ENCODE data around the gene FPR1.

The FPR1 gene

GRCh38 chr19:51788029-51788428 is 36.4 kb upstream of the FPR1 start:
- no peak for DNase-seq (ENCODE audit: extremely low spot score)
- CTCF ChIA-PET: no interaction called here
- POLR2A ChIA-PET: no interaction called here
- TF ChIP-seq SUZ12 (IDR thresholded peaks at IDR 0.05) (no peak), HDGF (IDR thresholded peaks at IDR 0.05; ENCODE audit: borderline replicate concordance) (no peak), TARDBP (IDR thresholded peaks at IDR 0.05) (no peak)

GRCh38 chr19:51786646-51787494 is 35.2 kb upstream of the FPR1 start:
- POLR2A ChIA-PET: no interaction called here
- DNase-seq (ENCODE audit: extremely low spot score): no peak
- TF ChIP-seq FOXA1 (IDR thresholded peaks at IDR 0.05) (no peak), ELF4 (IDR thresholded peaks at IDR 0.05) (no peak), L3MBTL2 (conservative IDR thresholded peaks at IDR 0.05) (no peak), PKNOX1 (IDR thresholded peaks at IDR 0.05) (no peak), ARNT (IDR thresholded peaks at IDR 0.05) (no peak), FOXM1 (IDR thresholded peaks at IDR 0.05; ENCODE audit: borderline replicate concordance) (no peak), TARDBP (IDR thresholded peaks at IDR 0.05) (no peak), LEF1 (IDR thresholded peaks at IDR 0.05; ENCODE audit: borderline replicate concordance) (no peak)
- CTCF ChIA-PET: no interaction called here

- no peak for DNase-seq (ENCODE audit: extremely low spot score)
- no peak for TF ChIP-seq BHLHE40 (IDR thresholded peaks at IDR 0.05; ENCODE audit: borderline replicate concordance)
- no peak for TF ChIP-seq ARNT (IDR thresholded peaks at IDR 0.05)
- TF ChIP-seq NFRKB (IDR thresholded peaks at IDR 0.05): no peak
- TF ChIP-seq TARDBP (IDR thresholded peaks at IDR 0.05): no peak
- TF ChIP-seq ELF4 (IDR thresholded peaks at IDR 0.05): no peak
- TF ChIP-seq HDGF (IDR thresholded peaks at IDR 0.05; ENCODE audit: borderline replicate concordance): no peak
- ChIA-PET POLR2A (no interaction called here), CTCF (no interaction called here)
These were observed 33.4 kb upstream of the FPR1 start for GRCh38 chr19:51784922-51785690.

- no peak for DNase-seq (ENCODE audit: extremely low spot score)
- TF ChIP-seq TARDBP (IDR thresholded peaks at IDR 0.05) (no peak), BHLHE40 (IDR thresholded peaks at IDR 0.05; ENCODE audit: borderline replicate concordance) (no peak), HDGF (IDR thresholded peaks at IDR 0.05; ENCODE audit: borderline replicate concordance) (no peak), ARNT (IDR thresholded peaks at IDR 0.05) (no peak), PKNOX1 (IDR thresholded peaks at IDR 0.05) (no peak), NFRKB (IDR thresholded peaks at IDR 0.05) (no peak), FOXA1 (IDR thresholded peaks at IDR 0.05) (no peak), SUZ12 (IDR thresholded peaks at IDR 0.05) (no peak)
- POLR2A ChIA-PET: interaction anchor here (0.7 kb wide), 1 partner anchor 258 kb away, joined by 3 read pairs; no protein-coding TSS in a partner anchor
- CTCF ChIA-PET: no interaction called here
These were observed 32.6 kb upstream of the FPR1 start for GRCh38 chr19:51784109-51784785.

GRCh38 chr19:51783372-51783771 is 31.7 kb upstream of the FPR1 start:
- ChIA-PET CTCF (no interaction called here), POLR2A (no interaction called here)
- DNase-seq (ENCODE audit: extremely low spot score): no peak
- no peak for TF ChIP-seq ARNT (IDR thresholded peaks at IDR 0.05)
- TF ChIP-seq NFRKB (IDR thresholded peaks at IDR 0.05): no peak
- no peak for TF ChIP-seq FOXM1 (IDR thresholded peaks at IDR 0.05; ENCODE audit: borderline replicate concordance)
- no peak for TF ChIP-seq HDGF (IDR thresholded peaks at IDR 0.05; ENCODE audit: borderline replicate concordance)
- TF ChIP-seq FOXK2 (IDR thresholded peaks at IDR 0.05): no peak
- no peak for TF ChIP-seq FOXA1 (IDR thresholded peaks at IDR 0.05)
- no peak for TF ChIP-seq SUZ12 (IDR thresholded peaks at IDR 0.05)
- TF ChIP-seq ELF4 (IDR thresholded peaks at IDR 0.05): no peak
- no peak for TF ChIP-seq LEF1 (IDR thresholded peaks at IDR 0.05; ENCODE audit: borderline replicate concordance)
- no peak for TF ChIP-seq TARDBP (IDR thresholded peaks at IDR 0.05)
- TF ChIP-seq BHLHE40 (IDR thresholded peaks at IDR 0.05; ENCODE audit: borderline replicate concordance): no peak

GRCh38 chr19:51781999-51782398 is 30.3 kb upstream of the FPR1 start:
- CTCF ChIA-PET: no interaction called here
- no peak for DNase-seq (ENCODE audit: extremely low spot score)
- POLR2A ChIA-PET: no interaction called here
- TF ChIP-seq ARNT (IDR thresholded peaks at IDR 0.05) (no peak), SUZ12 (IDR thresholded peaks at IDR 0.05) (no peak), SP1 (IDR thresholded peaks at IDR 0.05) (no peak), NFRKB (IDR thresholded peaks at IDR 0.05) (no peak), L3MBTL2 (conservative IDR thresholded peaks at IDR 0.05) (no peak), CTBP1 (IDR thresholded peaks at IDR 0.05; ENCODE audit: borderline replicate concordance) (no peak), FOXM1 (IDR thresholded peaks at IDR 0.05; ENCODE audit: borderline replicate concordance) (no peak), BHLHE40 (IDR thresholded peaks at IDR 0.05; ENCODE audit: borderline replicate concordance) (no peak), ELF4 (IDR thresholded peaks at IDR 0.05) (no peak), FOXA1 (IDR thresholded peaks at IDR 0.05) (no peak), PKNOX1 (IDR thresholded peaks at IDR 0.05) (no peak), ZNF384 (IDR thresholded peaks at IDR 0.05) (no peak), HDGF (IDR thresholded peaks at IDR 0.05; ENCODE audit: borderline replicate concordance) (no peak), FOXK2 (IDR thresholded peaks at IDR 0.05) (no peak), LEF1 (IDR thresholded peaks at IDR 0.05; ENCODE audit: borderline replicate concordance) (no peak), TARDBP (IDR thresholded peaks at IDR 0.05) (no peak)

Data from HEK293T (cell line).